ENCODE measurements around the gene GPSM3. TPM values are rescaled to one million over a fixed set of nuclear protein-coding genes. Genes with fewer than 3 reads are reported as not detected.
A peak's percentile ranks its signal among the peaks of the same experiment; 100 is the strongest.
"Not testable (repeated sequence)": the region's sequence is repeated elsewhere in the genome, so short reads cannot be mapped to it uniquely, and the experiment has no call there.

The GPSM3 gene
- total RNA-seq, 2 experiments from 2014 or later = 68.4 to 71.3 TPM

DNA sequence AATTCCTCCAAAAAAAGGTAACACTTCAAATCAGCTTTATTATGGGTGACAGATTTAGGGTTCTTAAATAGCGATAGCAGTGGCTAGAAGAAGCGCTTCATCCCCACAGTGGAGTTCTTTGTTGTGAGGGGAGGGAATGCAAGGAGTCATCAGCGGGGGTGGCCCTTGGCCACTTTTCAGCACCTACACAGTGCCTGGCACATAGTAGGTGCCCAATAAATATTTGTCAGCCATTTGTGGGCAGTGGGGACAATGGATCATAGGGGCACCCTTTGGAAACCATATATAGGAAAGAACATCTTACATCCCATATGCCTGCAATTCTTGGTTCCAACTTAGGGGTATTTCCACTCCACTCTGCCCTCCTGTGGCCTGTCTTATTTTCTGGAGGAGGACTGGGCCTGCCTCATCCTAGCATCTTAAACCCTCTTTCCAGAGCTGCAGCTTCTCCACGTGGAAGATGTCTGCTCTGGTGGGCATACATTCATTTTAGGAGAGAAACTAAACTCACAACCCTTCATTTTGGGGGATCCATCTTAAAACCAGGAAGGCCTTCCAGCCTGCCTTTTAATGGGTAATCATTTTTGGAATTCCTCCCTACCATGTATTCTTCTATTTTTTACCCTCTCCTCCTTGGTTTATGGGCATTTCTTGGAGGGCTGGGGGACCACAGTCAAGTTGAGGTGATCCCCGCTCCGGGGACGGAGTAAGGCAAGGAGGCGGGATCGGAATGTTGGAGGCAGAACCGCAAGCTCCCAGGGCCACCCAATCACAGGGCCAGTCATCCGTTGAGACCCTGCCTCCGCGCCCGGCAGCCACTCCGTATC is 2.6 kb upstream of the GPSM3 start:
- Mint-ChIP-seq H3K27me3 (no peaks in the 10 kb centered on the region), H3K9me3 (no peaks in the 10 kb centered on the region), H3K36me3 (peaks cover 8% of the 10 kb centered on the region), H3K4me3 (peak overlapping the region; percentile 91), H3K4me1 (peaks cover 33% of the 10 kb centered on the region), H3K27ac (peak overlapping the region; percentile 94)
- DNase-seq = no peak

DNA sequence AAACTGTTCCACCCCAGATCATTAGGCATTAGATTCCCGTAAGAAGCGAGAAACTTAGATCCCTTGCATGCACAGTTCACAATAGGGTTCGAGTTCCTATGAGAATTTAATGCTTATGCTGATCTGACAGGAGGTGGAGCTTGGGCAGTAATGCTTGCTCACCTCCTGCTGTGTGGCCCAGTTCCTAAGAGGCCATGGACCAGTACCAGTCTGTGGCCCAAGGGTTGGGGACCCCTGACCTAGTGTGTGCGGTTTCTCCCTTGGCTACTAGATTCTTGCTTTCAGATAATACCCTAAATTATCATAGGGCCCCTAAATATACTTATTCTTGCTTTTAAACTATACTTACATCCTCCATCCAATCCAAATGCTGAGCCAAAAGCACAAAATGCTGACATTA is 1.9 kb upstream of the GPSM3 start:
- H3K27me3 Mint-ChIP-seq = no peaks in the 10 kb centered on the region
- no peak for DNase-seq
- peak overlapping the region; percentile 94 for H3K27ac Mint-ChIP-seq
- no peaks in the 10 kb centered on the region for H3K9me3 Mint-ChIP-seq
- H3K36me3 Mint-ChIP-seq = peaks cover 9% of the 10 kb centered on the region
- H3K4me1 Mint-ChIP-seq = peaks cover 33% of the 10 kb centered on the region
- peak overlapping the region; percentile 91 for H3K4me3 Mint-ChIP-seq

DNA sequence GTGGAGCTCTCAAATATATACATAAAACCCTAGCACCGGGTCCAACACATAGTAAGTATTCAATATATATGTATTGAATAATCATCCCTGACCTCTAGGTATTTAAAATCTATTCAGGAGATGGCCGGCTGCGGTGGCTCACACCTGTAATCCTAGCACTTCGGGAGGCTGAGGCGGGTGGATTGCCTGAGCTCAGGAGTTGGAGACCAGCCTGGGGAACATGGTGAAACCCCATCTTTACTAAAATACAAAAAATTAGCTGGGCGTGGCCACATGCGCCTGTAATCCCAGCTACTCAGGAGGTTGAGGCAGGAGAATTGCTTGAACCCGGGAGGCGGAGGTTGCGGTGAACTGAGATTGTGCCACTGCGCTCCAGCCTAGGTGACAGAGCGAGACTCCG is 653 bp upstream of the GPSM3 start:
- Mint-ChIP-seq H3K27ac (peak overlapping the region; percentile 93), H3K4me3 (peak overlapping the region; percentile 92), H3K4me1 (peaks cover 41% of the 10 kb centered on the region), H3K36me3 (peaks cover 22% of the 10 kb centered on the region)
- not testable (repeated sequence) for H3K9me3 Mint-ChIP-seq, H3K27me3 Mint-ChIP-seq, DNase-seq

DNA sequence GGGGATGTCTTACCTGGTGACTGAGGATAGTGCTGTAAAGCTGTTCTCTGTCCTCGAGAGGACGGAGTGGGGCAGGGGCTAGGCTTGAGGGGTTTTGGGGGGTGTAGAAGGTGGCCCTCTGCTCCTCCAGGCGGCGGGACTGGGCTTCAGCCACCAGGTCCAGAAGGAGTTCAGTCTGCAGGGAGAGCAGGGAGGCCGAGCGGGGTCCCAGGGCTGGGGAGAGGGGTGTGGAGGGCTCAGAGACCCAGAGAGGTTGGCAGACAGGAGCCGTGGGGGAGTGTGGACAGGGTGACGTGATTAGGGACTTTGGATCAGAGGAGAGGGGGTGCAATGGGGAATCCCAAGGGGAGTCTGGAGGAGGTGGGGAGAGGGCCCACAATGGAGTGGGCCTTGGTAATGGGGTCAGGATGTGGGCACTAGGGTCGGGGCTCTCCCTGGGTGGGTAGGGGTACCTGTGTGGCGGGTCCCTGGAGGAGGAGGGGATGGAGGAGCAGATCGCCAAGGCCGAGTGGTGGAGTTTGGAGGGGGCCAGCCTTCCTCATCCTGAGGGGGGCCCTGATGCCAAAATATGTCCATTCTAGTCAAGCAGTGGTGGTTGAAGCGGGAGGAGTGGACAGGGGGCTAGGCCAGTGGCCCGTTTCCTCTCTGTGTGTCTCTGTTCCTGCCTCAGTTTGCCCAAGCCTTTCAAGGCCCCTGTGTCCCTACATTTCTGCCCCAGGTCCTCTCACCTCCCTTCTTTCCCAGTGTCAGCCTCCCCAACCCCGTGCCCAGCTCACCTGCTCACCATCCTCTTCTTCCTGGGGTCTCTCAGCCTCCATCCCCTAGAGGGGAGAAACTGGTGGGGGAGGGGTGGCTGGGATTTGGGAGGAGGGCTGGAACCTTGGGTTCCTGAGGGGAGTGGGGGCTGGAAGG is 491 bp downstream of the GPSM3 start:
- Mint-ChIP-seq H3K4me3 (peak overlapping the region; percentile 92), H3K27me3 (no peaks in the 10 kb centered on the region), H3K27ac (peak overlapping the region; percentile 93), H3K36me3 (peaks cover 31% of the 10 kb centered on the region), H3K9me3 (no peaks in the 10 kb centered on the region), H3K4me1 (peaks cover 52% of the 10 kb centered on the region)
- DNase-seq = no peak

DNA sequence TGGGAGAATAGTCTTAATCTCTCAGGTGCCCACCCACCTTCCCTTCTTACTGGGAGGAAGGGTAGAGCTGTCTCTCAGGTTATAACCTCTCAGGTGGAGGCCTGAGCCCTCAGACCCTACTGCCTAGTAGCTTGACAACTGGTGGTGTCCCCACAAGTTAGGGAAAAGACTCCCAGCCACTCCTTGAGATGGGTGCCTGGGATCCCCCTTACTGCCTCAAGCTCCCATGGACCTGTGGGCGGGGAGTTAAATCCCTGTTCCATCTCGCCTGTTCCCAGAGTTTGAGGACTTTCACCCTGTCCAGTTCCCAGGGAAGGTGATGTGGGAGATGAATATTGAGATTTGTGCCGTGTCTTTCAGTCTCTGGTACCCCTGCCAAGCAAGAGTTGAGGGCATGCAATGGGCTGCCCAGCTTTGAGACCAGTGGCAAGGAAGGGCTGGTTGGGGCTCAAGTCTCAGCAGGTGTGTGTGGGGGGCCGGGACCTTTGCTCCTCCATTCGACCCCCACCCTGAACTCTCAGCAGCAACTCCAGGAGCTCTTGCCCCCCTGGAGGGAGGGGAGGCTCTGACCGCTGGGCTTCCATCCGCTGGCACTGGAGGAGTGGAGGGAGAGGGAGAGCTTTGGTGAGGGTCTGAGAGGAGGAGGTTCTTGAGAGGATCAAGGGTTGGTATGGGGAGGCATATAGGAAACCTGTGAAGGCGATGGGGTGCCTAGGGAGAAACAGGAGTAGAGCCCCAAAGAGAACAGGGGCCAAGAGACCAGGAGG is 1.3 kb downstream of the GPSM3 start:
- DNase-seq = no peak
- Mint-ChIP-seq H3K9me3 (no peaks in the 10 kb centered on the region), H3K27me3 (no peaks in the 10 kb centered on the region), H3K36me3 (peaks cover 39% of the 10 kb centered on the region), H3K4me1 (peaks cover 56% of the 10 kb centered on the region), H3K27ac (peak overlapping the region; percentile 93), H3K4me3 (peak overlapping the region; percentile 92)

DNA sequence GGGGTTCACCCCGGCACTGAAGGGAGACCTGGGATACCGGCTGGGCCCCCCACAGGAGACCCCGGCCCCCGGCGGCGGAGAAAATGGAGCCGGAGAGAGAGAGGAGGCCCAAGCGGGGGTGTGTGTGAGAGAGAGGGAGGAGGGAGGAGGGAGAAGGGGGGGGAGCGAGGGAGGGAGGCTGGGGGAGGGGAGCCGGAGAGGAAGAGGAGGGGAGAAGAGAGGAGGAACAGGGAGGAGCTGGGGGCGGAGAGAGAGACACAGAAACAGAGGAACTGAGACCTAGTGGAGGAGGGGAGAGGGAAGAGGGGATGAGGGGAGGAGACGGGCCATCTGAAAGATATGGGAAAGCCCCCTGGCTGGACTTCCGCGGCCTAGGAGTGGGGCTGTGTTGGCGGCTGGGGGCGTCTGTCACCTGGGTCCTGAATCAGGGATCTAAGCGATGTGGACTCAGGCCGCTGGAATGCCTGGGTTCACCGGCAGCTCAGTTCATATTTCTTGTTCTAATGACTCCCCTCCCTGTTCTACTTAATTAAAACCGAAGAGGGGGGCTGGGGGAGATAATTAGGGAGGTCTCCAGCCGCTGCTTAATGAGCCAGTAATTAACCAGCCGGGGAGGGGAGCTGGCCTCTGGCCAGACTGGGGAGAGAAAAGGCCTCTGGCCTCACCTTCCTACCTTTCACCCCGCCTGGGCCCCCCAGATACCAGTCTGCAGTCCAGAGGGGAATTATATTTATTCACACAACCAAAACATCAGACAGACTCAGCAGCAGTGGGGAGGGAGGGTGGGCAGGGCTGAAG is 2.2 kb downstream of the GPSM3 start, which contains the start of gene PBX2:
Gene PBX2 (minus strand): TSS at position 149 of the 798 bp plus-strand sequence. CDS start 287 bp downstream, outside the sequence.
- peak within 1 kb of the TSS; percentile 93 for H3K27ac Mint-ChIP-seq
- H3K36me3 Mint-ChIP-seq = peaks cover 43% of the 10 kb centered on the region

DNA sequence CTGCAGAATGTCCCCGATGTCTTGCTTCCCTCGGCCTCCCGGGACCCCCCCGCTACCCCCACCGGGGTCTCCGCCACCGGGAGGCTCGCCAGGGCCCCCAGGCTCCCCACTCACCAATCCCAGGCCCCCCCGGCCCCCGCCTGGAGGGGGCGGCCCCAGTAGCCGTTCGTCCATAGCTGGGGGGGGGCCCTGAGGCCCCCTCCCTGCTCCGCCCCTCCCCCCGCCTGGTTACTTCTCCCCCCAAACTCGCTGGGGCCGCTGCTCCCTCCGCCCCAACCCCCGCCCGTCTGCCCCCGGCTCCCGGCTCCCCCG is 2.7 kb downstream of the GPSM3 start:
- DNase-seq = no peak
- no peaks in the 10 kb centered on the region for H3K9me3 Mint-ChIP-seq
- H3K4me1 Mint-ChIP-seq = peaks cover 59% of the 10 kb centered on the region
- H3K36me3 Mint-ChIP-seq = peaks cover 43% of the 10 kb centered on the region
- H3K27ac Mint-ChIP-seq = peak overlapping the region; percentile 83
- H3K4me3 Mint-ChIP-seq = peak overlapping the region; percentile 87
- no peaks in the 10 kb centered on the region for H3K27me3 Mint-ChIP-seq

More for the DNA sequence above, 2.2 kb downstream of the GPSM3 start, which contains the start of gene PBX2:
- Mint-ChIP-seq H3K27me3 (no peaks in the 10 kb centered on the region), H3K9me3 (no peaks in the 10 kb centered on the region), H3K4me3 (peak within 1 kb of the TSS; percentile 92), H3K4me1 (peaks cover 62% of the 10 kb centered on the region)
- peak; percentile 70 for DNase-seq

DNA sequence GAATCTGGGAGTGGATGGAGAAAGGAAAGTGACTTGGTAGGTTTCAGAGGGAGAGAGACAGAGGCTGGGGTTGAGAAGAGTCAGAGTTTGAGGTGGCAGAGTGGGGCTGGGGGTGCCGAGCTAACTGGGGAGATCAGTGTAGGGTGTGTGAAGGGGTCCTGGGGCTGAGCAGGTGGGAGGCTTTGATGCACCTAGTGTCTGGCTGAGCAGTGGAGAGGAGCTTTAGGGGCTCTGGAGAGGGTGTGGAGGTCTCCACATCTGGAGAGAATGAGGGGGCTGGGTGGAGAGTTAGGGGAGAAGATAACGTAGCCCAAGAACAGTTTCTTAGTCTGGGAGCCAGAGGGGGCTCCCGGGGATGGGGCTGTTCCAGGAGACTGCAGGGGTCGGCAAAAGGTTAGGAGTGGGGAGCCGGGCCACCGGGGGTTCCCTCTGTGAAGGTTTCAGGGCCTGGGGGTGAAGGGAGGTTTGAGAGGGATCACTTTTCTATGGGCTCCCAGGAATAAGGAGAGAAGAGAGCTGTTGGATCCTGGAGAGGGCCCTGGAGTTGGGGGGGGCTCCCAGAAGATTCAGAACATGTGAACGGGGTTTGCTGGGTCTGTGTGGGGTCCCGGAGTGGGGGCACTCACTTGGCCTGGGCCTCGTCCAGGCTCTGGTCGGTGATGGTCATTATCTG is 3.2 kb downstream of the GPSM3 start:
- no peaks in the 10 kb centered on the region for H3K27me3 Mint-ChIP-seq
- H3K27ac Mint-ChIP-seq = peak overlapping the region; percentile 83
- H3K4me3 Mint-ChIP-seq = peak overlapping the region; percentile 87
- H3K36me3 Mint-ChIP-seq = peaks cover 43% of the 10 kb centered on the region
- peaks cover 54% of the 10 kb centered on the region for H3K4me1 Mint-ChIP-seq
- H3K9me3 Mint-ChIP-seq = no peaks in the 10 kb centered on the region
- no peak for DNase-seq

DNA sequence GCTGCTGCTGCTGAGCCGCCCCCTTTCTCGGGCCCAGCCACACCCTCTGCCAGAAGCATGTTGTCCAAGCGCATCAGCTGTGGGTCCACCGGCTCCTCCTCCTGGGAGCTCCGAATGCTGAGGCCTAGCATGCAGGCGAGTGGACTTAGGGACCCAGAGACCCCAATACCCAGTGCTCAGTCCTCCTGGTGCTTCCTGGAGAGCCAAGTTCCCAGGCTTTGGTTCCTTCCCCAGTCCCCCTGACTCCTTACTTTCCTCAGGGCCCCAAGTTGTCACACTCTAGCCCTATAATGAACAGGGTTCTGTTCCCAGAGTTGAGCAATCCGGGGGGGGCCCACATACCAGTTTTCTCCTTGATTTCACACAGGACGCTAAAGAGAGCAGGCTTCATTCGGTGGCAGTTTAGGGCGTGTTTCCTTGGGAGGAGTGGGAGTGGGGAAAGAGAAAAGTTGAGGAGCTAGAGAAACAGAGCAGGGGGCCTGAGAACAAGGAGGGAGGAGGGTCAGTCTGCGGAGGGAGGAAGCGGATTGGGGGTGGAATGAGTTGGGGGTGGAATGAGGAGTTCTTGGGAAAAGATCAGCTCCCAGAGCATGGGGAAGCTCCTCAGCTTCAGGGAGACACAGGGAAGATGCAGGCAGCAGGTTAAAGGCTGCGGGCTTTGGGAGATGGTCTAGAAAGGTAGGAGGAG is 3.9 kb downstream of the GPSM3 start:
- Mint-ChIP-seq H3K27me3 (no peaks in the 10 kb centered on the region), H3K36me3 (peaks cover 41% of the 10 kb centered on the region), H3K9me3 (no peaks in the 10 kb centered on the region), H3K4me3 (peak overlapping the region; percentile 87), H3K4me1 (peaks cover 49% of the 10 kb centered on the region), H3K27ac (peak overlapping the region; percentile 83)
- DNase-seq = no peak

DNA sequence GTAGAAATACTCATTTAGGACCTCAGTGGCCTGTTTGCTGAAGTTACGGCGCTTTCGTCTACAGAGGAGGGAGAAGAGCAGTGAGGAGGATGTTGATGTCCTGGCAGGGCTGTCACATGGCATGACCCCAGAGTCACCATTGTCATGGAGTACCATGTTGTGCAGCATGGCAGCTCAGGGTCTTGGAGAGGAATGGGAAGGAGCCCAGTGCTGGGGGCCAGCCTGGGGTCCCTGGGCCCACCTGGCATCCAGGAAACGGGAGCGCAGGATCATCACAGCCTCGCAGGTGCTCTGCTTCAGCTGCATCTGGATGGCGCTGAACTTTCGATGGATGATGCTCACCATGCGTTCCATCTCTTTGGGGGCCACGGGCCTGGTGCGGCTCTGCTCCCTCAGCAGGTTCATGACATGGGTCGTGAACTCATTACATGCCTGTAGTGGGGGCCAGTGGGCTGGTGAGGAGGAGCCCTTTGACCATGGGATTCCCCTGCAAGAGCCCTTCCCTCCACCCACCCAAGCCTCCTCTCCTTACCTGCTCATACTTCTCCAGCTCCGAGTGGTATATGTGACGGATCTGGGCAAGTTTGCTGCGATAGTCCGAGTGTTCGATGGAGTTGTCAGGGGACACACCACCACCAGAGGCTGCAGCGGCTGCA is 4.6 kb downstream of the GPSM3 start:
- H3K27me3 Mint-ChIP-seq, H3K9me3 Mint-ChIP-seq, DNase-seq: not testable (repeated sequence)
- peaks cover 41% of the 10 kb centered on the region for H3K36me3 Mint-ChIP-seq
- H3K4me1 Mint-ChIP-seq = peaks cover 47% of the 10 kb centered on the region
- peak overlapping the region; percentile 83 for H3K27ac Mint-ChIP-seq
- H3K4me3 Mint-ChIP-seq = peak overlapping the region; percentile 87

DNA sequence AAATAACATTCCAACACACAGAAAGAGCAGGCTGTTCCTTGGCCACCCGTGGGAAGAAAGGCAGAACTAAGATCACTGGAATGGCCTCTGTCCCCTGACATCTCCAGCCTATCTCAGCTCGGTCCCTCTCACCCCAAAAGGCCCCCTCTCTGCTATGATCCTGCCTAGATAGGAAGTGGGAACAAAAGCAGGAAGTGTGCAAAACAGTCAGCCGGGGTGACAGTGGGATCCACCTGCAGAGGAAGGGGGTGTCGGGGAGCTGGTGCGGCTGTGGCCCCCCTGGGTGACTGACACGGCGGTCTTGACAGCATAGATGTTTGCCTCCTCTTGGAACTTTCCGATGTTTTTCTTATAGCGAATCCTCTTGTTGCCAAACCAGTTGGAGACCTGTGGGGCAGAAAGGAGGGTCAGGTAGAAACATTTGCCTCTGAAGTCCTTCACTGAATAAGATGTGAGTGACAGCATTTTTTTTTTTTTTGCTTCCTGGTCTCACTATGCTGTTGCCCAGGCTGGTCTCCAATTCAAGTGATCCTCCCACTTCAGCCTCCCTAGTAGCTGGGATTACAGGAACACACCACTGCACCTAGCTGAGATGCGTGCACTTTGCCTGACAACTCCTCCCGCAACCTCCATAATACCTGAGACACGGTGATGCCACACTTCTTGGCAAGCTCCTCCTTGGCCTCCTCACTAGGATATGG is 5.3 kb downstream of the GPSM3 start:
- Mint-ChIP-seq H3K27ac (peak overlapping the region; percentile 80), H3K9me3 (no peaks in the 10 kb centered on the region), H3K27me3 (no peaks in the 10 kb centered on the region), H3K36me3 (peaks cover 40% of the 10 kb centered on the region), H3K4me1 (peaks cover 47% of the 10 kb centered on the region), H3K4me3 (peak overlapping the region; percentile 87)
- DNase-seq = no peak

DNA sequence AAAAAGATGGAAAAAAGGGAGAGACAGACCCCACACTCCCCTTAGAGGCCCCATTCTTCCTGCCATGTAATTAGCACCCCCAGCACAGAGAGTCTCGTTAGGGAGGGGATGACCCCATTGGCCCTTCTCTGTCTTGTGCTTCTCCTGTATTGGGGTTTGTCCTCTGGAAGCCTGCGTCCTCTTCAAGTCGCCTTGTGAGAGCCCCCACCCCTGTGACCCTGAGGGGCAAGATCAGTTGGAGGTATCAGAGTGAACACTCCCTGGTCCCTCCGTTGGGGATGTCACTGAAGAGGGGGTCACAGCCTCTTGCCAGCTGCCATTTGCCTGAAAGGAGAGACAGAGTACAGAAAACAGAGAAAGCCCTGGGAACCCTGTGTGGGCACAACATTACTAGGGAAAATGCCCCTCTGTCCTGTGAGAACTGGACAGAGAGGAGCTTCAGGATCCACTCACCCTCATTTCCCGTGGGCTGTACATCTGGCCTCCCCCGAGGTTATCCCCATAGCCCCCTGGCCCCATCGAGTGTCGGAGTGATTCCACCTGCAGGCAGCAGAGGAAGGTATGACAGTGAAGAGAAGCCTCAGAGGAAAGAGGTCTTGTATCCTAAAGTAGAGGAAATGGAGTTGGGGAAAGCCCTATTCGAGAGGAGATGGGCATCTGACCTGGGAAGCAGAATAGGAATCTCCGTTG is 6.1 kb downstream of the GPSM3 start:
- not testable (repeated sequence) for DNase-seq, H3K9me3 Mint-ChIP-seq, H3K27me3 Mint-ChIP-seq
- H3K27ac Mint-ChIP-seq = peak overlapping the region; percentile 80
- H3K4me1 Mint-ChIP-seq = peaks cover 47% of the 10 kb centered on the region
- peaks cover 39% of the 10 kb centered on the region for H3K36me3 Mint-ChIP-seq
- H3K4me3 Mint-ChIP-seq = peak overlapping the region; percentile 33

Measured in activated naive CD8-positive, alpha-beta T cell treated with anti-CD3 and anti-CD28 coated beads for 36 hours (primary cell).